Measurements from ENCODE around the gene INSL3. TPM values are rescaled to one million over a fixed set of nuclear protein-coding genes. Genes with fewer than 3 reads are reported as not detected.

The INSL3 gene
- total and polyA plus RNA-seq, 2 of the 13 experiments (the other 11 are each of a cell fraction or from before 2014, with no cell fraction given): 0.30 TPM; not detected in 1

- TF ChIP-seq ZNF253 (CRISPR knock-in tag; IDR thresholded peaks at IDR 0.05; ENCODE audit: borderline replicate concordance) (no peak), ZNF777 (CRISPR knock-in tag; IDR thresholded peaks at IDR 0.05) (no peak), ZBTB34 (CRISPR knock-in tag; IDR thresholded peaks at IDR 0.05) (no peak), ZBED4 (CRISPR knock-in tag; IDR thresholded peaks at IDR 0.05; ENCODE audit: borderline replicate concordance) (no peak), MAX (IDR thresholded peaks at IDR 0.05) (no peak), POLR2AphosphoS5 (IDR thresholded peaks at IDR 0.05; ENCODE audit: low read depth, low read length) (no peak), NFE2L1 (CRISPR knock-in tag; IDR thresholded peaks at IDR 0.05; ENCODE audit: borderline replicate concordance) (no peak), SNRNP70 (IDR thresholded peaks at IDR 0.05; ENCODE audit: low read depth, low read length) (no peak), PLSCR1 (CRISPR knock-in tag; IDR thresholded peaks at IDR 0.05; ENCODE audit: borderline replicate concordance) (no peak), MLX (CRISPR knock-in tag; IDR thresholded peaks at IDR 0.05) (no peak), NBN (conservative IDR thresholded peaks at IDR 0.05) (no peak), RBFOX2 (IDR thresholded peaks at IDR 0.05; ENCODE audit: low read depth, low read length) (no peak), ZNF362 (CRISPR knock-in tag; IDR thresholded peaks at IDR 0.05; ENCODE audit: borderline replicate concordance) (no peak), KAT7 (CRISPR knock-in tag; IDR thresholded peaks at IDR 0.05; ENCODE audit: borderline replicate concordance) (no peak), ZNF704 (CRISPR knock-in tag; IDR thresholded peaks at IDR 0.05; ENCODE audit: borderline replicate concordance) (no peak), SIX4 (CRISPR knock-in tag; IDR thresholded peaks at IDR 0.05) (no peak), SETDB1 (CRISPR knock-in tag; IDR thresholded peaks at IDR 0.05; ENCODE audit: borderline replicate concordance) (no peak), SOX13 (IDR thresholded peaks at IDR 0.05) (no peak), SOX13 (CRISPR knock-in tag; conservative IDR thresholded peaks at IDR 0.05 in 1 of 2, IDR thresholded peaks at IDR 0.05 in 1 of 2) (0 out of 4 replicates have a peak, but pooled peaks of 1 of the 2 experiments have one; percentile 10), MIER2 (CRISPR knock-in tag; IDR thresholded peaks at IDR 0.05) (no peak)
Observed at GRCh38 chr19:17796013-17796837, 25.1 kb downstream of the INSL3 start (continued).
